Activated CD4-positive, alpha-beta memory T cell treated with anti-CD3 and anti-CD28 coated beads for 36 hours (primary cell): ENCODE data around the gene FOXS1. TPM values are rescaled to one million over a fixed set of nuclear protein-coding genes. Genes with fewer than 3 reads are reported as not detected.
A peak's percentile ranks its signal among the peaks of the same experiment; 100 is the strongest.

Experiments
- CTCF ChIA-PET: fragments of 350-600 bp; sonication (Branson Sonifier 250); formaldehyde crosslinking; loops from one replicate; lab custom pipeline; 2021; ENCODE audit warnings: antibody characterized with exemption, inconsistent platforms; lab: Charles Lee
- POLR2A ChIA-PET: fragments of 350-600 bp; sonication (Branson Sonifier 250); formaldehyde crosslinking; loops from one replicate; lab custom pipeline; 2021; ENCODE audit warnings: antibody characterized with exemption; lab: Charles Lee
- DNase-seq: peaks from one replicate; pipeline ENCODE4 v3.0.0-alpha.2; 2020
- H3K27ac Mint-ChIP-seq: one replicate; pipeline ENCODE4 v1.8.0; 2021; ENCODE audit warnings: mixed read lengths
- H3K27me3 Mint-ChIP-seq: one replicate; pipeline ENCODE4 v1.8.0; 2021; ENCODE audit warnings: mixed read lengths
- H3K36me3 Mint-ChIP-seq: one replicate; pipeline ENCODE4 v1.8.0; 2021; ENCODE audit warnings: mixed read lengths
- H3K4me1 Mint-ChIP-seq: one replicate; pipeline ENCODE4 v1.8.0; 2021; ENCODE audit warnings: low read depth, mixed read lengths
- H3K4me3 Mint-ChIP-seq: one replicate; pipeline ENCODE4 v1.8.0; 2021; ENCODE audit warnings: mild to moderate bottlenecking, mixed read lengths
- H3K9me3 Mint-ChIP-seq: one replicate; pipeline ENCODE4 v1.8.0; 2021; ENCODE audit warnings: mixed read lengths
- intact Hi-C: fragments of 100-400 bp; cut with micrococcal nuclease; formaldehyde crosslinking; loops from one replicate; pipeline ENCODE4 v1.15.1; 2023
- total RNA-seq, 2 experiments: library from RNA; stranded (reverse); gene quantifications; one replicate each; pipeline ENCODE4 v1.2.3, GENCODE V29; 2021

FOXS1 gene
- not detected for total RNA-seq

DNA sequence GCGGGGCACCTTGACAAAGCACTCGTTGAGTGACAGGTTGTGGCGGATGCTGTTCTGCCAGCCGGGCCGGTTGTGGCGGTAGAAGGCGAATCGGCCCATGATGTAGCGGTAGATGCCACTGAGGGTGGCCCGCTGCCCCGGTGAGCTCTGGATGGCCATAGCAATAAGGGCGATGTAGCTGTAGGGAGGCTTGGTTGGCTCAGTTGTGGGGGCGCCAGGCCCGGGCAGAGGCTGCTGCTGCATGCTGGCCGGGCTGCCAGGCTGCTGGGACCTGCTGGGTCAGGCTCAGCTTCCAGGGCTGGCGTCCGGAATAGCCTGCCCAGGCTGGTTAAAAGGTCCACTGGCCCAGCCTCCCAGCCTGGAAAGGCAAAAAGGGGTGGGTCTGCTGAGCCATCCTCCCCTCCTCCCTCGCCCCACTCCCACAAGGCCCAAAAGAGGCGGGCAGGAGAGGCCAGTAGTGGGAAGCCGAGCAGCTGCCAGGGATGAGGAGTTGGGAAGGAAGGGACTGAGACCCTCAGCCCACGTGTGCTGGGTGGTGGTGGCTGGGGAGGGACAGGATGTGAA, at the start of gene FOXS1:
Gene FOXS1, minus strand, starts transcription at position 305 of the 564 bp plus-strand sequence. Its CDS starts 62 bp downstream, at position 243.
- Mint-ChIP-seq H3K27me3 (peaks cover 3% of the 10 kb centered on the region), H3K36me3 (no peaks in the 10 kb centered on the region), H3K4me1 (no peaks in the 10 kb centered on the region), H3K4me3 (no peak within 1 kb of the TSS), H3K27ac (no peak within 1 kb of the TSS), H3K9me3 (no peaks in the 10 kb centered on the region)
- DNase-seq, result no peak
- ChIA-PET POLR2A (no interaction called here), CTCF (interaction anchor here (0.8 to 4.0 kb wide), 7 partner anchors 9 to 107 kb away, joined by 3 to 56 read pairs (median 11); partner anchors contain the start of gene PDRG1)
- intact Hi-C loops, result no loop called here

DNA sequence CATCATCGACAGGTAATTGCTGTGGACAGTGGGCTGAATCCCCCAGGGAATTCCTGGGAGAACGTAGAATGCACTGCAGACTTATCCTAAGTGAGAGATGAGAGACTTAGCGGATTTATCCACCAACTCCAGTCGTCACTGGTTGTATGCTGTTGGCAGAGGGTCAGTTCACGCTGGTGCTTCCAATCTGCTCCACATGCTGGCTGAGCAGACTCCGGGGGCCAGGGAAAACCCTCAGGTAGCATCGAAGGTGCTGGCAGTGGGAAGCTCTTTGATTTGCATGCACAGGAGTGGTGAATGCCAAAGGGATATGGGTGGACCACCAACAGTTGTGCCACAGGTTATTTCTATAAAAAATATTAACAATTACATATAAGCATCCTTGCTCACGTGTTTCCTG, 45.2 kb upstream of the FOXS1 start:
- Mint-ChIP-seq H3K9me3 (no peaks in the 10 kb centered on the region), H3K4me1 (no peaks in the 10 kb centered on the region), H3K36me3 (no peaks in the 10 kb centered on the region), H3K27ac (no peak overlapping the region), H3K4me3 (no peak overlapping the region), H3K27me3 (peaks cover 3% of the 10 kb centered on the region)
- ChIA-PET CTCF (interaction anchor here (1.8 to 2.0 kb wide), 2 partner anchors 36 to 38 kb away, joined by 6 read pairs; no protein-coding TSS in a partner anchor), POLR2A (interaction anchor here (0.5 kb wide), 1 partner anchor 1727 kb away, joined by 3 read pairs; no protein-coding TSS in a partner anchor)
- DNase-seq, result no peak
- intact Hi-C loops, result no loop called here

DNA sequence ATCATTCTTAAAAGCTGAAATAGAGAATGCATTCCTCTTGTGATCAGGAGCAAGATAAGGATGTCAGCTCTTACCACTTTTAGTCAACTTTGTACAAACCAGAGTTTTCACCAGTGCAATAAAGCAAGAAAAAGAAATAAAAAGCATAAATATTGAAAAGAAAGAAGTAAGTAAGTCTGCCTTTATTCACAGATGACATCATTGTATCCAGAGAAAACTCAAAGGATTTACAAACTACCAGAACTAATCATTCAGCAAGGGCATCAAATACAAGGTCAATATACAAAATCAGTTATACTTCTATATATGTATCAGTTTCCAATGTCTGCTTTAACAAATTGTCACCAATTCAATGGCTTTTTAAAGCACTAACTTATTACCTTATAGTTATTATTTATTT, 38.4 kb upstream of the FOXS1 start:
- Mint-ChIP-seq H3K4me3 (no peak overlapping the region), H3K9me3 (no peaks in the 10 kb centered on the region), H3K27ac (no peak overlapping the region), H3K4me1 (peaks cover 9% of the 10 kb centered on the region), H3K27me3 (peaks cover 5% of the 10 kb centered on the region), H3K36me3 (no peaks in the 10 kb centered on the region)
- ChIA-PET POLR2A (no interaction called here), CTCF (no interaction called here)
- intact Hi-C loops, result no loop called here
- DNase-seq, result no peak

DNA sequence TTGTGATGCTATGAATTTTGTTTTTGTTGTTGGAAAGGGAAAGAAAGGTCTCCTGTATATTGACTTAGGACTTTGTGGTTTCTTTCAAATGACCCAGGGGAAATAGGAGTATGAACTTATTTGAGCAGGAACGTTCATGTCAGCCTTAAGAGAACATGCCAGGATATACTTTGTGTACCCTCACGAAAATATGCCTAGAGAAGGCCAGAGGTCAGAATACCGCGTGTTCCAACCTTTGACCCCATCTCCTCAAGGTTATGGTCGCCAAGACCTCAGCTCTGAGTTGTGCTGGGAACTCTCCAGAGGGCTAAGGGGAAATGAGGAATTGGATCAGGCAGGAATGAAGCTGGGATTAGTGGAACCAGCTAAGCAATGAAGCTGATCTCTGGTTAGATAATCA, 36.5 kb upstream of the FOXS1 start:
- no peaks in the 10 kb centered on the region for H3K36me3 Mint-ChIP-seq

DNA sequence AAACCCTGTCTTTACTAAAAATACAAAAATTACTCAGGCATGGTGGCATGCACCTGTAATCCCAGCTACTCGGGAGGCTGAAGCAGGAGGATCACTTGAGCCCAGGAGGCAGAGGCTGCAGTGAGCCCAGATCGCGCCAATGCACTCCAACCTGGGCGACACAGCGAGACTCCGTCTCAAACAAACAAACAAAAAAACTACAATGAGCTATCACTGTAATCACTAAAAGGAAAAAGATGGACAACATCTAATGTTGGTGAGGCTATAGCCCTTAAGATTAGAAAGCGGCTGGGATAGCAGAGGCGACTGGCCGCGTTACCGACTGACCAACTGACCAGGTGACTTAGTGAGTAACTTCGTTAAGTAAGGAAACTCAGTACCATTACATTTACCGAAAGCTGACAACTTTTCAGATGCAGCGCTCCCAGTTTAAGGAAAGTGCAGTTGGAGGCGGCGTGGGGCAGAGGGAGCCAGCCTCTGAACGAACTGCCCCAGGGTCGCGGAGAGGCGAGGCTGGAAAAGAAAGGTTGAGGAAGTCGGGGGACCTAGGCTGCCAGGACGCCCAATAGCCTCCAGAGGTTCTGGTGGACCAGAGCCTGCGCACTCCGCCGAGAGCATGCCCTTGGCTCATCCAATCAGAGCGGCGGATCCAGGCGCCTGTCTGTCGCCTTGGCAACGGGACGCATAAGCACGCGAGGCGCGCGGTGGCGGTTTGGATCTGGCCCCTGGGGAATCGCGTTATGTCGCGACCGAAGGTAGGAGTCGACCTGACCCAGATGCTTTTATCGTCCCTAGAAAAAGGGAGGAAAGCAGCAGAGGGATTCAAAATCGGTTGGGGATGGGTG, 34.0 kb upstream of the FOXS1 start:
- Mint-ChIP-seq H3K9me3 (no peaks in the 10 kb centered on the region), H3K27ac (no peak overlapping the region), H3K36me3 (no peaks in the 10 kb centered on the region), H3K4me1 (peaks cover 9% of the 10 kb centered on the region), H3K27me3 (no peaks in the 10 kb centered on the region), H3K4me3 (peak overlapping the region; percentile 92)
- CTCF ChIA-PET, result interaction anchor here (1.1 to 2.3 kb wide), 4 partner anchors 8 to 73 kb away, joined by 5 to 12 read pairs (median 8); partner anchors contain the start of gene PDRG1
- POLR2A ChIA-PET, result no interaction called here
- intact Hi-C loops, result loop anchor here (1.0 kb wide), 1 partner anchor 73 kb away; the partner anchor contains the start of gene PDRG1
- peak; percentile 86 for DNase-seq

More for the DNA sequence above, 36.5 kb upstream of the FOXS1 start:
- peaks cover 9% of the 10 kb centered on the region for H3K4me1 Mint-ChIP-seq
- intact Hi-C loops, result no loop called here
- ChIA-PET CTCF (interaction anchor here (1.7 kb wide), 1 partner anchor 69 kb away, joined by 6 read pairs; the partner anchor contains the start of gene PDRG1), POLR2A (no interaction called here)
- H3K27me3 Mint-ChIP-seq, result peaks cover 4% of the 10 kb centered on the region
- no peaks in the 10 kb centered on the region for H3K9me3 Mint-ChIP-seq
- H3K4me3 Mint-ChIP-seq, result no peak overlapping the region
- no peak overlapping the region for H3K27ac Mint-ChIP-seq
- no peak for DNase-seq

DNA sequence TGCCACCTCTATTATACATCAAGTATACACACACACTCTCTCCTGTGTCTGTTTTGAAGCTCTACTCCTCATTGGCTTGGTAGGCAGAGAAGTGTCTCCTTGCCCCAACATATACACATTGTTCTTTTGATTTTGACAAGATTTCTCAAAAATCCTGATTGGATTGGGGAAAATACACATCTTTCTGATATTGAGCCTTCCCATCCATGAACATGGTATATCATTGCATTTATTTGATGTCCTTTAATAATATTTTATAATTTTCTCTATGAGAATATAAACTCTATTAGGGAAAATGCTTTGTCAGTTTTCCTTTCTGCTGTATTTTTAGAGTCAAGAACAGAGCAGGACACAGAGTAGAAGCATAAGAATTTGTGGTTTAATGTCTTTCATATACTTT, 32.3 kb upstream of the FOXS1 start:
- ChIA-PET POLR2A (interaction anchor here (0.6 kb wide), 1 partner anchor 141 kb away, joined by 3 read pairs; no protein-coding TSS in a partner anchor), CTCF (interaction anchor here (1.7 kb wide), 1 partner anchor 25 kb away, joined by 5 read pairs; no protein-coding TSS in a partner anchor)
- H3K4me1 Mint-ChIP-seq, result peaks cover 9% of the 10 kb centered on the region
- no peaks in the 10 kb centered on the region for H3K9me3 Mint-ChIP-seq
- H3K27me3 Mint-ChIP-seq, result no peaks in the 10 kb centered on the region
- H3K27ac Mint-ChIP-seq, result no peak overlapping the region
- H3K36me3 Mint-ChIP-seq, result no peaks in the 10 kb centered on the region
- intact Hi-C loops, result loop anchor here (1.0 kb wide), 1 partner anchor 8 kb away; no protein-coding TSS in a partner anchor
- no peak for DNase-seq
- no peak overlapping the region for H3K4me3 Mint-ChIP-seq

DNA sequence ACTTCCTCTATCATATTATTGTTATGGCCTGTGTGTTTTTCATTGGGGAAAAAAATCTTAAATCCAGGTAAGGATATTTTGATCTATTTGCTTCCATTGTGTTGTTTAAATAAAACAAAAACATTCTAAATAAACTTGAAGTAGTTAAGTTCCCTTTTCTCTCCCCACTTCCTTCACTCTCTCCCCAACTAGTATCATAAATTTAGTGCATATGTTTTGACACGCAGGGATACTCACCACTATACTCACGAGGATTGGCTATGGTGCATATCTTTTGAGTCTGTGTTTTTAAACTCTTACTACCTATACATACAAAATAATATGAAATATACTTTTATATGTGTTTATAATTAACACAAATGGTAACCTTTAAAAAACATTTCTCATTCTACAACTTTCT, 30.3 kb upstream of the FOXS1 start:
- intact Hi-C loops, result no loop called here
- ChIA-PET CTCF (no interaction called here), POLR2A (no interaction called here)
- peaks cover 12% of the 10 kb centered on the region for H3K4me1 Mint-ChIP-seq
- H3K27ac Mint-ChIP-seq, result no peak overlapping the region
- DNase-seq, result no peak
- no peaks in the 10 kb centered on the region for H3K9me3 Mint-ChIP-seq
- H3K36me3 Mint-ChIP-seq, result no peaks in the 10 kb centered on the region
- H3K27me3 Mint-ChIP-seq, result peaks cover 12% of the 10 kb centered on the region
- no peak overlapping the region for H3K4me3 Mint-ChIP-seq

DNA sequence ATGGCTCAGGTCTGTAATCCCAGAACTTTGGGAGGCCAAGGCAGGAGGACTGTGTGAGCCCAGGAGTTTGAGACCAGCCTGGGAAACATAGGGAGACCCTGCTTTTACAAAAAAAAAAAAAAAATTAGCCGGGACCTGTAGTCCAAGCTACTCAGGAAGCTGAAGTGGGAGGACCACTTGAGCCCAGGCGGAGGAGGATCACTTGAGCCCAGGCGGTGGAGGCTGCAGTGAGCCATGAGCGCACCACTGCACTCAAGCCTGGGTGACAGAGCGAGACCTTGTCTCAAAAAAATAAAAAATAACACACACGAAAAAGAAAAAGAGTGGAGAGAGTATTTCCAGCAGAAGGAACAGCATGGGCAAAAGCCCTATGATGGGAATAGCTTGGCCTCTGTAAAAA, 27.0 kb upstream of the FOXS1 start:
- Mint-ChIP-seq H3K4me1 (peaks cover 10% of the 10 kb centered on the region), H3K36me3 (peaks cover 3% of the 10 kb centered on the region), H3K27me3 (peaks cover 28% of the 10 kb centered on the region), H3K27ac (no peak overlapping the region), H3K9me3 (no peaks in the 10 kb centered on the region), H3K4me3 (no peak overlapping the region)
- ChIA-PET CTCF (interaction anchor here (1.1 to 1.4 kb wide), 2 partner anchors 20 to 26 kb away, joined by 3 to 5 read pairs; no protein-coding TSS in a partner anchor), POLR2A (no interaction called here)
- intact Hi-C loops, result no loop called here
- DNase-seq, result no peak

DNA sequence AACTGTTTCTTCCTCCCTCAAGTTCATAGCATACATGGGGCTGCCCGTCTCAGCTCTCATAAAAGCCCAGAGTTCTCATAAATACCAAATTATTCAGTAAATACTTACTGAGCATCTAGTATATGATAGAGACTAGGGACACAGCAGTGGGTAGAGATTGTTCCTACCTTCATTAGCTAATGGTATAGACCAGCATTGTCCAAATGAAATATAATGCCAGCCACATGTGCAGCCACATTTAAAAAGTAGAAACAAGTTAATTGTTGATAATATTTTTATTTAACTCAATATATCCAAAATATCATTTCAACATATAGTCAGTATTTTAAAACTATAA, 26.2 kb upstream of the FOXS1 start:
- no peak overlapping the region for H3K27ac Mint-ChIP-seq
- peaks cover 28% of the 10 kb centered on the region for H3K27me3 Mint-ChIP-seq
- H3K36me3 Mint-ChIP-seq, result peaks cover 3% of the 10 kb centered on the region
- ChIA-PET CTCF (interaction anchor here (1.1 to 1.4 kb wide), 3 partner anchors 8 to 25 kb away, joined by 5 to 6 read pairs (median 5); no protein-coding TSS in a partner anchor), POLR2A (no interaction called here)
- no peak overlapping the region for H3K4me3 Mint-ChIP-seq
- intact Hi-C loops, result no loop called here
- no peaks in the 10 kb centered on the region for H3K9me3 Mint-ChIP-seq
- peaks cover 10% of the 10 kb centered on the region for H3K4me1 Mint-ChIP-seq
- DNase-seq, result no peak

DNA sequence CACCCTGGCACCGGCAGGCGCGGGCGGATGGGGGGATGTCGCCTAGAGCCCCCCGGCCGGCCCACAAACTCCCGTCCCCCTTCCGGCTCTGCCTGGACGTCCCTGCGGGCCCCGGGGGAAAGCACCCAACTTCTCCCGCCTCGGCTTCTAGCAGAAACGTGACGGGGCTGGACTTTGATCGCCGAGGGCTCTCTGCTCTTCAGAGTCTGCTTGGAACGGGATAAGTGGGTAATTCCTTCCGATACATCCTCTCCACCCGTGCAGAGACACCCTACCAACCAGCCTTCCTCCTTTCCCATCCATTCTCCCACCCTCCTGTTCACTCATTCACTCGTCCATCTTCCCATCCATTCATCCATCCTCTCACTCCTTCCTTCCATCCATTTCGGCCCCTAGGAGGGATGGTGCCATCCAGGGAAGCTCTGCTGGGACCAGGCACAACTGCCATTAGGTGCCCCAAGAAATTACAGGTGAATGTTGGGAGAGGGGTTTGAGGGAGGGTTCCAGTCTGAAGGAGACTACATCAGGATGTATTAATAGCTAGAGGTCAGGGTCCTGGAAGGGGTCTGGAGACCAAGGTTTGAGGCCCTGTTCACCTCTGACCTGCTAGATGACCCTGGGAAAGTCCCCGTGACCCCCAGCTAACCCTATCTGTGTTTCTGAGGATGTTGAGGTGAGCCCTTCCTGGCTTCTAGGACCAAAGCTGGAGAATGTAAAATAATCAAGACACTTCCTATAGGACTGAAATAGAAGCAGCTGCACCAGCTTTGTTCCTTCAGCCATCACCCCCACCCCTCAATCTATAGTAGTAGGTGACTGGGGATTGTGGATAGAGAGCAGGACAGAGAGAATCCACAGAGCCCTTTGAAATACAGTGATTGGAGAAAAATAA, 25.6 kb upstream of the FOXS1 start:
- Mint-ChIP-seq H3K36me3 (peaks cover 3% of the 10 kb centered on the region), H3K27ac (no peak overlapping the region), H3K4me3 (peak overlapping the region; percentile 58), H3K9me3 (no peaks in the 10 kb centered on the region), H3K27me3 (peaks cover 28% of the 10 kb centered on the region), H3K4me1 (peaks cover 10% of the 10 kb centered on the region)
- no peak for DNase-seq
- ChIA-PET POLR2A (no interaction called here), CTCF (interaction anchor here (1.1 to 1.4 kb wide), 3 partner anchors 9 to 24 kb away, joined by 5 to 6 read pairs (median 5); no protein-coding TSS in a partner anchor)
- intact Hi-C loops, result no loop called here

DNA sequence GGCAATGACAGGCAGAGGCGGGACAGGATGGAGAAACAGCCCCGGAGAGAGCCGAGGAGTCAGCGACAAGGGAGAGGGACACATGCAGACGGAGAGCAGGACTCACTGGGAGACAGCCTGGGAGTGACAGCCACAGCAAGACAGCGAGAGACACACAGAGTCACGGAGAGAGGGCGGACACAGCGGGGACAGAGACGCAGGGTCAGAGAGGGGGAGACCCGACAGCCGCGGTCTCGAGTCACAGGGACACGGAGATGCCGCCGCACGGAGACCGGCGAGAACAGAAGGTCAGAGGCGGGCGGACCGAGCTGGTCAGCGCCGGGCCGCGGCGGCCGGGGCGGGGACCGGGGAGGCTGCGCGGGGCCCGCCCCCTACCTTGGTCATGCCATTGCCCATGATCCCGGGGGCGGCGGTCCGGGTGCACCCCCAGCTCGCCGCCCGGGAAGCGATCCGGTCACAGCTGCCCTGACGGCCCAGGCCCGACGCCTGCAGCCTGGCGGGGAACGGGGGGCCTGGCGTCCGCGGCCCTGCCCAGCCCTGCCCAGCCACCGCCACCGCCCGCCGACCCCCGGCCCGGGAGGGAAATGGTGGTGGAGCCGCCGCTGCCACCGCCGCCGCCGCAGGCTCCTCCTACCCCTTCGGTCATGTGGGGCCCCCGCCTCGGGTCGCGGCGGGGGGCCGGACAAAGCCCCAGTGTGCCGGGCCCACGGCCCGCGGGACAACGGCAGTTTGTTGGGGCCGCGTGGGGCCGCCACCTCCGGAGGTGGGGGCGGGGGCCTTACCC, 24.7 kb upstream of the FOXS1 start, which contains the start of the genes DUSP15 and TTLL9:
Gene DUSP15, minus strand, starts transcription at position 586 of the 784 bp plus-strand sequence. Its CDS starts 190 bp downstream, at position 396.
Gene TTLL9, plus strand, starts transcription at position 693 of the 784 bp plus-strand sequence. CDS start 493 bp downstream, outside the sequence.
- H3K4me1 Mint-ChIP-seq, result peaks cover 10% of the 10 kb centered on the region
- ChIA-PET CTCF (interaction anchor here (0.8 to 1.1 kb wide), 3 partner anchors 17 to 24 kb away, joined by 3 to 6 read pairs (median 3); no protein-coding TSS in a partner anchor), POLR2A (no interaction called here)
- intact Hi-C loops, result loop anchor here (1.0 kb wide), 1 partner anchor 8 kb away; no protein-coding TSS in a partner anchor
- peak within 1 kb of the TSS; percentile 76 for H3K4me3 Mint-ChIP-seq
- DNase-seq, result no peak
- H3K36me3 Mint-ChIP-seq, result peaks cover 3% of the 10 kb centered on the region
- H3K9me3 Mint-ChIP-seq, result no peaks in the 10 kb centered on the region
- no peak within 1 kb of the TSS for H3K27ac Mint-ChIP-seq
- H3K27me3 Mint-ChIP-seq, result peaks cover 28% of the 10 kb centered on the region
